Liver (tissue), 9 donors: ENCODE results near the gene CACNA1A. TPM values are rescaled to one million over a fixed set of nuclear protein-coding genes. Genes with fewer than 3 reads are reported as not detected.
"Not testable (repeated sequence)": the region's sequence is repeated elsewhere in the genome, so short reads cannot be mapped to it uniquely, and the experiment has no call there.

ENCODE experiments used
- DNase-seq: peaks from one replicate; pipeline ENCODE4 v3.0.0-alpha.2; 2017; ENCODE audit warnings: low spot score
- H3K27ac ChIP-seq, 2 donors: one replicate each; pipeline ENCODE4 v1.7.0; 2013; ENCODE audit warnings: inconsistent platforms in 2 of 2, low read length in 2 of 2, control low read depth in 1 of 2, low read depth in 1 of 2, mild to moderate bottlenecking in 1 of 2
- H3K27me3 ChIP-seq, 4 donors: one replicate each; pipeline versions ENCODE4 v1.6.1 to v1.7.0; 2013; ENCODE audit warnings: low read length in 3 of 4, inconsistent platforms in 1 of 4, mild to moderate bottlenecking in 1 of 4, moderate library complexity in 1 of 4; ENCODE audit not compliant: control insufficient read depth in 4 of 4, insufficient read depth in 4 of 4
- H3K36me3 ChIP-seq, 4 donors: one replicate each; pipeline versions ENCODE4 v1.6.1 to v1.7.0; 2013; ENCODE audit warnings: low read length in 3 of 4, mild to moderate bottlenecking in 3 of 4, low read depth in 1 of 4, moderate library complexity in 1 of 4; ENCODE audit not compliant: control insufficient read depth in 4 of 4, insufficient read depth in 3 of 4
- H3K4me1 ChIP-seq, 4 donors: one replicate each; pipeline versions ENCODE4 v1.6.1 to v1.7.0; 2013; ENCODE audit warnings: low read length in 3 of 4, mild to moderate bottlenecking in 3 of 4, moderate library complexity in 1 of 4; ENCODE audit not compliant: control insufficient read depth in 4 of 4, insufficient read depth in 4 of 4
- H3K4me3 ChIP-seq, 3 donors: one replicate each; pipeline versions ENCODE4 v1.6.1 to v1.7.0; 2013; ENCODE audit warnings: low read length in 3 of 3, control low read depth in 1 of 3, low read depth in 1 of 3, mild to moderate bottlenecking in 1 of 3
- H3K9ac ChIP-seq, 2 donors: one replicate each; pipeline ENCODE4 v1.7.0; 2013; ENCODE audit warnings: low read length in 2 of 2, mild to moderate bottlenecking in 2 of 2, moderate library complexity in 2 of 2, control low read depth in 1 of 2, low read depth in 1 of 2
- H3K9me3 ChIP-seq, 4 donors: one replicate each; pipeline versions ENCODE4 v1.6.1 to v1.7.0; 2013; ENCODE audit warnings: low read length in 3 of 4; ENCODE audit not compliant: control insufficient read depth in 4 of 4
- ATF3 ChIP-seq: IDR thresholded peaks from 2 replicates; pipeline ENCODE4 v1.6.1; 2016; ENCODE audit warnings: antibody characterized with exemption
- CTCF ChIP-seq: fragments of 150-350 bp; IDR thresholded peaks from 2 replicates; pipeline ENCODE4 v1.5.1; 2017; ENCODE audit warnings: improper control_type of control experiment, low read depth, low read length; ENCODE audit not compliant: missing input control
- EGR1 ChIP-seq, 2 donors: IDR thresholded peaks; 2 replicates each; pipeline ENCODE4 v1.6.1; 2016 to 2018; ENCODE audit warnings: antibody characterized with exemption in 2 of 2, low read depth in 2 of 2
- FOXA1 ChIP-seq: IDR thresholded peaks from 2 replicates; pipeline ENCODE4 v1.6.1; 2016; ENCODE audit warnings: antibody characterized with exemption
- FOXA2 ChIP-seq: IDR thresholded peaks from 2 replicates; pipeline ENCODE4 v1.6.1; 2016; ENCODE audit warnings: antibody characterized with exemption
- GABPA ChIP-seq, 2 donors: IDR thresholded peaks in 1 of 2; conservative IDR thresholded peaks in 1 of 2; 2 replicates each; pipeline ENCODE4 v1.6.1; 2016; ENCODE audit warnings: antibody characterized with exemption in 2 of 2, mild to moderate bottlenecking in 1 of 2, moderate library complexity in 1 of 2
- HNF4A ChIP-seq, 2 donors: conservative IDR thresholded peaks; 2 replicates each; pipeline ENCODE4 v1.6.1; 2016; ENCODE audit warnings: antibody characterized with exemption in 2 of 2, mild to moderate bottlenecking in 2 of 2
- HNF4G ChIP-seq: IDR thresholded peaks from 2 replicates; pipeline ENCODE4 v1.6.1; 2016; ENCODE audit warnings: antibody characterized with exemption
- NR2F2 ChIP-seq: IDR thresholded peaks from 2 replicates; pipeline ENCODE4 v1.6.1; 2016; ENCODE audit warnings: antibody characterized with exemption
- RAD21 ChIP-seq, 2 donors: IDR thresholded peaks; 2 replicates each; pipeline ENCODE4 v1.6.1; 2016; ENCODE audit warnings: antibody characterized with exemption in 2 of 2, mild to moderate bottlenecking in 2 of 2
- SP1 ChIP-seq: IDR thresholded peaks from 2 replicates; pipeline ENCODE4 v1.6.1; 2018; ENCODE audit warnings: antibody characterized with exemption, mild to moderate bottlenecking
- TAF1 ChIP-seq: conservative IDR thresholded peaks from 2 replicates; pipeline ENCODE4 v1.6.1; 2016; ENCODE audit warnings: antibody characterized with exemption, mild to moderate bottlenecking
- ZBTB33 ChIP-seq: IDR thresholded peaks from 2 replicates; pipeline ENCODE4 v1.6.1; 2016; ENCODE audit warnings: antibody characterized with exemption
- WGBS: extraction: QIAGEN DNeasy Blood & Tissue Kit; methylation state at CpG from one replicate; pipeline ENCODE4 v1.1.7; 2013; 5-methylcytosine and 5-hydroxymethylcytosine counted together
- polyA plus RNA-seq, 2 donors: library from polyadenylated mRNA; stranded (reverse) in 1 of 2; unstranded in 1 of 2; fragments of 200-250 nt in 1 of 2; fragments of >200 nt in 1 of 2; fragmentation: Nextera tagmentation in 1 of 2; extraction: Ambion mirVana in 1 of 2; gene quantifications; one replicate each; pipeline versions ENCODE4 v1.2.1 to v1.2.3, GENCODE V29; 2013 to 2015
- total RNA-seq, 2 donors: library from RNA; depleted of rRNA; stranded (reverse); fragments of >200 nt; gene quantifications; one replicate each; pipeline ENCODE4 v1.2.3, GENCODE V29; 2014
- donor health status: healthy.
- donor health status: healthy.
- donor health status: healthy.
- donor health status: healthy.
- donor health status: healthy.

The CACNA1A gene
- total and polyA plus RNA-seq, 4 donors, result 0.09 to 0.17 (median 0.17) TPM; not detected in 1

- not testable (repeated sequence) for H3K9ac ChIP-seq, H3K36me3 ChIP-seq, H3K9me3 ChIP-seq, H3K4me3 ChIP-seq, H3K27me3 ChIP-seq, DNase-seq, H3K27ac ChIP-seq
- peaks cover 0 to 12% (median 7%) of the 10 kb centered on the region in 4 donors for H3K4me1 ChIP-seq
- WGBS, result 69% methylated on average over 23 of the region's 23 CpGs
Observed at GRCh38 chr19:13184926-13185325, 321.4 kb downstream of the CACNA1A start.

GRCh38 chr19:13181747-13182388, 324.4 kb downstream of the CACNA1A start:
- no peaks in the 10 kb centered on the region for H3K9me3 ChIP-seq
- H3K4me1 ChIP-seq, result peaks cover 0 to 8% (median 7%) of the 10 kb centered on the region in 4 donors
- no peaks in the 10 kb centered on the region for H3K27me3 ChIP-seq
- no peaks in the 10 kb centered on the region for H3K36me3 ChIP-seq
- no peak overlapping the region for H3K9ac ChIP-seq
- H3K27ac ChIP-seq, result no peak overlapping the region
- TF ChIP-seq HNF4G (no peak), EGR1 (IDR thresholded peaks at IDR 0.05; ENCODE audit: low read depth in 2 of 2) (no peak), GABPA (IDR thresholded peaks at IDR 0.05 in 1 of 2, conservative IDR thresholded peaks at IDR 0.05 in 1 of 2) (no peak)
- no peak for DNase-seq
- H3K4me3 ChIP-seq, result no peak overlapping the region
- WGBS, result 43% methylated on average over 16 of the region's 16 CpGs

- DNase-seq, H3K9me3 ChIP-seq, H3K27me3 ChIP-seq, H3K27ac ChIP-seq, H3K4me1 ChIP-seq, H3K36me3 ChIP-seq, H3K4me3 ChIP-seq, H3K9ac ChIP-seq: not testable (repeated sequence)
- 96% methylated on average over 10 of the region's 10 CpGs for WGBS
Observed at GRCh38 chr19:13178291-13178690, 328.0 kb downstream of the CACNA1A start.

GRCh38 chr19:13177584-13177983, 328.7 kb downstream of the CACNA1A start:
- H3K4me3 ChIP-seq, H3K27ac ChIP-seq, H3K9ac ChIP-seq, H3K27me3 ChIP-seq, H3K9me3 ChIP-seq, H3K36me3 ChIP-seq, H3K4me1 ChIP-seq, DNase-seq: not testable (repeated sequence)
- WGBS, result 93% methylated on average over 5 of the region's 5 CpGs

GRCh38 chr19:13176345-13176744, 329.9 kb downstream of the CACNA1A start:
- H3K9me3 ChIP-seq, result no peaks in the 10 kb centered on the region
- no peaks in the 10 kb centered on the region for H3K27me3 ChIP-seq
- 90% methylated on average over 8 of the region's 8 CpGs for WGBS
- H3K36me3 ChIP-seq, result no peaks in the 10 kb centered on the region
- no peak for TF ChIP-seq HNF4A (conservative IDR thresholded peaks at IDR 0.05)
- TF ChIP-seq RAD21 (IDR thresholded peaks at IDR 0.05), result no peak
- no peak for TF ChIP-seq HNF4G
- no peak for TF ChIP-seq ATF3
- no peak for TF ChIP-seq FOXA1
- no peak for TF ChIP-seq CTCF
- no peak for TF ChIP-seq SP1
- TF ChIP-seq ZBTB33, result no peak
- TF ChIP-seq FOXA2, result no peak
- no peak for TF ChIP-seq TAF1
- no peak for TF ChIP-seq EGR1 (IDR thresholded peaks at IDR 0.05; ENCODE audit: low read depth in 2 of 2)
- TF ChIP-seq NR2F2, result no peak
- peaks cover 0 to 6% (median 3%) of the 10 kb centered on the region in 4 donors for H3K4me1 ChIP-seq
- H3K4me3 ChIP-seq, result no peak overlapping the region
- no peak overlapping the region for H3K27ac ChIP-seq
- DNase-seq, result no peak
- no peak overlapping the region for H3K9ac ChIP-seq
